PC-3 (cell line): Measurements from ENCODE around the gene CORT.

Source experiments
- CTCF ChIP-seq: fragments of 300-600 bp; sonication (generic); conservative IDR thresholded peaks from 2 replicates; pipeline ENCODE4 v1.5.1; 2017; ENCODE audit warnings: antibody characterized with exemption, low read depth, mild to moderate bottlenecking, low read length
- EZH2 ChIP-seq: fragments of 300-600 bp; sonication (generic); IDR thresholded peaks from one replicate; pipeline ENCODE4 v1.6.1; 2017; ENCODE audit warnings: antibody characterized with exemption, mild to moderate bottlenecking, low read length; ENCODE audit not compliant: unreplicated experiment

- TF ChIP-seq EZH2 (no peak), CTCF (no peak)
These were observed 18.6 kb upstream of the CORT start for GRCh38 chr1:10431070-10431730.
